Activated CD4-positive, CD25-positive, alpha-beta regulatory T cell (primary cell): Measurements from ENCODE around the gene ZBTB7A.

Source experiments
- DNase-seq, 4 experiments: peaks; one replicate each; lab custom pipeline; 2025; lab: John Stamatoyannopoulos, UW

Gene ZBTB7A

DNA sequence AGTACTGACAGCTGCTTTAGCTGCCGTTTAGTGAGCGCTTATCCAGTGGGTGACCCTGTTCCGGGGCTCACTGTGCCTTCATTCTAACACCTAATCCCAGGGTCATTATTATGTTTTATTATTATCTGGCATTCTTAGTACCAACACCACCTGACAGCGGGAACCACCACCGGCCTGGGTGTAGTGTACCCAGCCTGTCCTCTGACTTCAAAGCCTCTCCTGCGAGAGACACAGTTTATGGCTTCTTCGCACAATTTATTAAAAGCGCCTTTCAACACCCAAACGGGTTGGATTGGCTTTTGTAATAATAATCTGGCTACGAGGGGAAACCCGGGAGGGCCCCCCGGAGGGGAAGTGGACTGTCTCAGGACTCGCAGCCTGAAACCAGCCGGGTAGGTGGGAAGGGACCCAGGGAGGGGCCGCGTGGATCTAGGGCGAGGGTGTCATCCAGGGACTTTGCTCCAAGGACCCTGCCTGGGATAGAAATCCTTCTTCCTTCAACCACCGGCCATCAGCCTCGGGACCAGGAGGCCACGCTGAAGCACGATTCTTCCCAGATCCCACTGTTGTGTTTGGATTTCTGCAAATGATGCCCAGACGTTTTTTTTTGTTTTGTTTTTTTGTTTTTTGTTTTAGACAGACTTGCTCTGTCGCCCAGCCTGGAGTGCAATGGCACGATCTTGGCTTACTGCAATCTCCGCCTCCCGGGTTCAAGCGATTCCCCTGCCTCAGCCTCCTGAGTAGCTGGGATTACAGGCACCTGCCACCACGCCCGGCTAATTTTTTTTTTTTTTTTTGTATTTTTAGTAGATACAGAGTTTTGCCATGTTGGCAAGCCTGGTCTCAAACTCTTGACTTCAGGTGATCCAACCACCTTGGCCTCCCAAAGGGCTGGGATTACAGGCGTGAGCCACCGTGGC, 1.6 kb upstream of the ZBTB7A start:
- no peak for DNase-seq

DNA sequence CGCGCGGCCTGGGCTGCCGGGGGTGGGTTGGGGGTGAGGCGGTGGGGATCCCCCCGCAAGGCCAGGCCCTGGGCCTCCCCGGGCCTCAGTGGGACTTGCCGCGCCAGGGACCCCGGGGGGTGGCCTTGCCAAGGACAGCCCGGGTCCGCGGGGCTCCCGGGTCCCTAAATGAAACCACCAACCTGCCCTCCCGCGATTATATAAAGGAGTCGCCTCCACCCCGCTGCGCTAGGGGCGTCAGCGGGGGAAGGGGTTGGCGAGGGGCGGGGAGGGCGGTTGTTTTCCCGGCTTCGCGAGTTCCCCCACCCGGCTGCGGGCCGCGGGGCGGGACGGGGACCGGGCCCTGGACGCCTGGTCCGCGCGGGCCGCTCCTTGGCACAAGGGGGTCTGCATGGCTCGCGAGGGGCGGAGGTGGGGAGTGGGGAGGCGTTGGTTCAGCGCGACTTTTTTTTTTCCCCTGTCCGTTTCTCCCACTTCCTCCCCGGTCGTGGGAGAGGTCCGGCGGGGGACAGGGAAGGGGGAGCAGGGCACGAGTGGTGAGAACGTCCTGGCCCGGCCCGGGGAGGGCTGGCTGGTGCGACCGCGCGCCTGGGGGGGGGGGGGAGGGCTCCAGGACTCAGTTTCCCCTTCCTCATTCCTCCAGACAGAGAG, 822 bp upstream of the ZBTB7A start:
- peak in 1 of 4 experiments; percentile 46 for DNase-seq

DNA sequence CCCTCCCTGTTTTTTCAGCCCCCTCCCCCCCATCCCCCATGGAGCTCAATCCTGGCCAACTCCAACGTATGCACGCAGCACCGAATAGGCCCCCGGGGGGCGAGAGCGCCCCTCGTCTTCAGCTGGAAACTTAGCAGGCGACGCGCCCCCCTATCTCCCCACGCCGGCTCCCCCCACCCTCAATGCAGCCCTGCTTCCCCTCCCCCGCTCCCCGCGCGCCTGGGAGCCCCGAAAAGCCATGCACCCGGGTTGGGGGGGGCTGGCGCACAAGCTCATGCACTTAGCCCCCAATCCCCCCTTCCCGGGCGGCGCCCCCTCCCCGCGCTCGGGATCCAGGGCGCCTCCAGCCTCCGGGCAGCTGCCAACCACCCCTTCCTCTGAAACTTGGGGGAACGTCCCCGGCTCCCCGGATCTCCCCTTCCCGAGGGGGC, 508 bp downstream of the ZBTB7A start:
- peak in 3 of 4 experiments; percentile 59 to 71 (median 61) for DNase-seq

GRCh38 chr19:4065430-4066175, 1.1 kb downstream of the ZBTB7A start:
- DNase-seq: peak; percentile 89 to 97 (median 96)

- DNase-seq: peak in 3 of 4 experiments; percentile 29 to 50 (median 44)
Measured at GRCh38 chr19:4064496-4065260, 2.0 kb downstream of the ZBTB7A start.

DNA sequence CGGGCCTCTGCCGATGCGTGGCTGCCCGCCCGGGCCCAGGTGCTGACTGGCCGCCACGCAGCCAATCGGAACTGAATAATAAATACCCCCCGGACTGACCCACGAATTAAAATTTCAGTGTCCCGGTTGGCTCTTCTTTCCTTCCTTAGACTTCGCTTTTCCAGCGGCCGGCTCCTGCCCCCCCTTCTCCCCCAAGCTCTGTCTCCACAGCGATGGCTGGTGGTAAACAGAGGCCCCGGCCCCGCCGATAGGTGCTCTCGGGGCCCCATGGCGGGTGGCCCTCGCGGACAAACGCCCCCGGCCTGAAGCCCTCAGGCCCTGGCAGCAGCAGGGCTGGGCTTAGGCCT, 2.6 kb downstream of the ZBTB7A start:
- no peak for DNase-seq

DNA sequence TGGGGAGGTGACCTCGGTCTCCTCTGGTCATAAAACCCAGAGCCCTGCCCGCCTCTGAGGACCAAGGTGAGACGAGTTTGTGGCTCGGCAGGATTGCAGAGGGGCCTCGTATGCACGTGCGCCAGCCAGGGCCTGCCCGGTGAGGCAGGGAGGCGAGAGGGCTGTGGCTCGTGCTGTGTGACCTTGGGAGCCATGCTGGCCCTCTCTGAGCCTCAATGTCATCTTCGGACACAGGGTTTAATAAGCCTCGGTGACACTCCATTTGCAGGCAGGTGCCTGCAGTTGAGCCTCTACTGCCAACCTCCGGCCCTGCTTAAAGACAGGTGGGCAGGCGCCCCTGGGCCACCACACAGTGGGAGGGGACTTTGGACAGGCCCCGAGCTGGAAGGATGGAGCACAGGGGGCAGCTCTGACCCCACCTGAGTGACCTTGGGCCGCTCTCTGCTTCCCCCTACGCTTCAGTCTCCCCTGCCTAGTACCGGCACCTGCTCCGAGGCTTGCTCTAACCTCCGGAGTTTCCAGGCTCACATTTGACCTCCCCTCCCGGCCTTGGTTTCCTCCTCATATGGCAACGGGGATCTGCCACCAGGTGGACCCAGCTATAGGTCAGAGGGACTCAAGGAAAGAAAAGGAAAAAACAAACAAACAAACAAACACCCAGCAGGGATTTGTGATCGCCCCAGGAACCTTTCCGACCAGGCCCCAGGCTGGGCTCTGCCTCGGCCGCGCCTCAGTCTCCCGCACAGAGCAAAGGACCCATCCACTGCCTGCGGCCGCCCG, 3.1 kb downstream of the ZBTB7A start:
- DNase-seq: no peak

DNA sequence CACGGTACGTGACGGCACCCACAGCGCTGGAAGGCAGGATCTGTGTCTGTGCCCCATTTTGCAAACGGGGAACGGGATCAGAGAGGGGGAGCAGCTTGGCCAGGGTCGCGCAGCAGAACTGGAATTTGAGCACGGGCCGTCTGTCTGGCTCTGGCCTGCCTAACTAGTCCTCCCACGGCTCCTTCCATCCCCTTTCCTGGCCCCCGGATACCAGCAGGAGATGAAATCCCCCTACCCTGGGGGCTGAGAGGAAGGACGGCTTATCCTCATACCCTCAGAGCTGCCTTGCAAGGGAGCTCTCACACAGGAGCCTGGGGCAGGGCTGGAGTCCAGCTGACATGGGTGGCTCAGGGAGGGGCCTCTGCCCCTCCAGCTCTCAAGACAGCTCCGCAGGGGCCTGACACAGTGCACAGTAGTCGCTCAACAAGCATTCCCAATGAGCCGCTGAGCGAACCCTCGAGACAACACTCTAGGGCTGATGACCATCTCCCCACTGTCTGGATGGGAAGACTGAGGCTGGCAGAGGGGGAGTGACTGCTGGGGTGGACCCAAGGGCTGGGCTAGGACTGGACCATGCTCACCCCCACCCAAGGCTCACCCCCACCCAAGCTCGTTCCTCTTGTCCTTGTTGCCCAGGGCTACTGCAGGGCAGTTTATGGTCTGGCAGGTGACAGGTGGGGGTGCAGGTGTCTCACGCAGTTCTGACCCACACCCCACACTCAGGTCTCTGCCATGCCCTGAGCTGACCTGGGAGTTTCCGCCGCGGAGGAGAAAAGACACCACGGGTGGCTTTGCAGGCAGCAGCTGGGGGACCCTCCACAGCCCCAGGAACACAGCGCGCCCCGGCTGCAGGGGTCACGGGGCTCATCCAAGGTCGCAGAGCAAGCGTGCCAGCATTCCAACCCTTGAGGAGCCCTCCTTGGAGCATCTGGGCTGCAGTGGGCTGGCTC, 4.0 kb downstream of the ZBTB7A start:
- DNase-seq: no peak

DNA sequence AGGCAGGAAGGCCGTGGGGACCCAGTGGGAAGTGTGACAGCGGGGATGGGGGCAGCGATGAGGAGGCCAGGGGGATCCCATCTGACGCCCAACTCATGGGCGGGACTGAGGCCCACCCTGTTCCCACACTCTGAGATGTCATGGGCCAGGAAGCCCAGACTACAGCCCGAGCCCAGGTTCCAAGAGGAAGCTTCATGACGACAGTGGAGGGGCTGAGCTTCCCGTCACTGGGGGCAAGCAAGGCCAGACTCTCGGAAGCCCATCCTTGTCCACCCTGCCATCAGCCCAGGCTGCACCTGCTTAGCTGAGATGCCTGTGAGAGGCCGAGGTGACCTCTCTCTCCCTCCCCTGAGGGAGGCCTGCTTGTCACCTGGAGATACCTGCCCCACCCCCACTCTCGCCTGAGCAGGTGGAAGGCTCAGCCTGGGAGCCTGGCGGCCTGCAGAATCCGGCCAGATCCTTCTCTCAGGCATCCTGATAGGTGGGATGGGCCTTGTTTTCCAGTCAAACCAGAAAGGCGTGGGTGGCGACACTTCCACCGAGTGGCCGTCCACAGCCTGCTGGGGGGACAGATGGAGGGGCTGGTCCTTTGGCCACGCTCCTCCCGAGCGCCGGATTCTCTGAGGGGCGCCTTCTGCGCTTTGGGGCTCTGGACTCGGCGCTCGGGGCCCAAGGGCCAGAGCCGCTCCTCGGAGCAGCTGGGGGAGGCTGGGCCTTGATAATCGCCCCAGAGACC, 4.8 kb downstream of the ZBTB7A start:
- no peak for DNase-seq

DNA sequence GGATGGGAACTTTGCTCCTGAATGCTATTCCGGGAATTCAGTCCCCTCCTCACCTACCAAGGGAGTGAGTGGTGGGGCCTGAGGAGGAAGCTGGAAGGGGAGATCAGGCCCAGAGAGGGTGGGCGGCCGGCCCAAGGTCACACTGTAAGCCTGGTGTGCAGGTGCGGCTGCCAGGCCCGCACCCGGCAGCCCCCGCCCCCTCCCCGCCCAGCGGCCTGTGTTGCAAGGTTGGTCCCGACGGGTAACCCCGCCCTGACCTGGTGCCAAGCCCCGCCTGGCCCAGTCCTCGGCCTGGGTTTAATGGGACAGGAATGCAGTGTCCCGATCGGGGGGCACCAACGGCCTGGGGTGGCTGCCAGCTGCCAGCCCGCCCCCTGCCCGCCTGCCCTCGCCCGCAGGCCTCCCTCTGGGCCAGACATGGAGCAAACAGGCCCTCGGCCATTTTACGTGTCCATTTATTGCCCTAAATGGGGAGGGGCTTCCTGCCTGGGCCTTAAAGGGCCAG, 5.5 kb downstream of the ZBTB7A start:
- no peak for DNase-seq

DNA sequence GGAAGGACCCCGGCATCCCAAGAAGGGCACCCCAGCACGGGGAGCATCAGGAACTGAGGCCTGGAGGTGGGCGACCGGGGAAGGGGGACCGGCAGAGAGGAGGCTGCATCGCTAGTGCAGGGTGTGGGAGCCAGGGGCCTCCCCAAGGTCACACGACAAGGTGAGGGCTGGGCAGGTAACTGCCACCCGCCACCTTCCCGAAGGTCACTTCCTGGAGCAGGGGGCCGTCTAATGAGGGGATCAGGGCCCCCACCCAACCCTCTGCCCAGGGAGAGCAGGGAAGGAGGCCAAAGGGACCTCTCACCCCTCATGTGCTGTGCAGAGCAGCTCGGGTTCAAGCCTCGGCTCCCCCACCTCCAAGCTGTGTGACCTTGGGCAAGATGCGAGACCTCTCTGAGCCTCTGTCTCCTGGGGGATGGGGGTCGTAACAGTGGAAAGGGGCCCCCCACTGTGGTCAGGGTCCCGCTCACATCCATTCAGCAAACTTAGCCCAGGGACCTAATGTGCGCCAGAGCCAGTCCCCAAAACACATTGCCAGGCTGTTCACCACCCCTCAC, 6.0 kb downstream of the ZBTB7A start:
- no peak for DNase-seq

DNA sequence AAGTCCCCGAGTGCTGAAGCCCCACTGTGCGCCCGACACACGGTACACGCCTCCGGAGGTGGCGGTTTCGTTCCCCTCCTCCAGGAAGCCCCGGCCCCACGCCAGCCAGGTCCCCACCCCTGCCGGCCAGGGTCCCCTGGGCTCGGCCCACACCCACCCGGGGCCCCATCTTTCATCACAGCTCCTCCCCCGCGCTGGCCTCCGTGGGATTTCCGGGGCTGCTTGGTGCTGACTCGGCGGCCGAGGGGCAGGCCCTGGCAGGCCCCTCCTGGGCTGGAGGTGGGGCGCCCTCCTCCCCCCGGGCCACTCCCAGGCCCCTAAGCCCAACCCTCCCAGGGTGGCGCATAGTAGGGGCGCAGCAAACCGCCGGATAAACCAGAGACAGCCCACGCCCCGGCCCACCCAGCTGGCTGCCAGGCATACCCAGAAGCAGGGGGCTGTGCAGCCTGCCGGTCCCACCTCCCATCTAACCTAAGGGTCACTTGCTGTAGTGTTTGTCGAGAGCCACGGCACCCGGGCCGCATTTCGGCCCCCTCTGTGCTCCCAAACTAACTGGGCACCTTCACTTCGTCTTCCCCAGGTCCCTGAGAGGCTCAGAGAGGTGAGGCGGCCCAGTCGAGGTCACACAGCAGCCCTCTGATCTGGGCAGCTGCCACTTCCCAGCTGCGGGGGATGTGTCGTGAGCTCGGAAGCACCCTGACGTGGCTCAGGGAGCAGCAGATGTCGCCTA, 6.6 kb downstream of the ZBTB7A start:
- DNase-seq: no peak

- DNase-seq: no peak
Measured at GRCh38 chr19:4059453-4059871, 7.2 kb downstream of the ZBTB7A start.

DNA sequence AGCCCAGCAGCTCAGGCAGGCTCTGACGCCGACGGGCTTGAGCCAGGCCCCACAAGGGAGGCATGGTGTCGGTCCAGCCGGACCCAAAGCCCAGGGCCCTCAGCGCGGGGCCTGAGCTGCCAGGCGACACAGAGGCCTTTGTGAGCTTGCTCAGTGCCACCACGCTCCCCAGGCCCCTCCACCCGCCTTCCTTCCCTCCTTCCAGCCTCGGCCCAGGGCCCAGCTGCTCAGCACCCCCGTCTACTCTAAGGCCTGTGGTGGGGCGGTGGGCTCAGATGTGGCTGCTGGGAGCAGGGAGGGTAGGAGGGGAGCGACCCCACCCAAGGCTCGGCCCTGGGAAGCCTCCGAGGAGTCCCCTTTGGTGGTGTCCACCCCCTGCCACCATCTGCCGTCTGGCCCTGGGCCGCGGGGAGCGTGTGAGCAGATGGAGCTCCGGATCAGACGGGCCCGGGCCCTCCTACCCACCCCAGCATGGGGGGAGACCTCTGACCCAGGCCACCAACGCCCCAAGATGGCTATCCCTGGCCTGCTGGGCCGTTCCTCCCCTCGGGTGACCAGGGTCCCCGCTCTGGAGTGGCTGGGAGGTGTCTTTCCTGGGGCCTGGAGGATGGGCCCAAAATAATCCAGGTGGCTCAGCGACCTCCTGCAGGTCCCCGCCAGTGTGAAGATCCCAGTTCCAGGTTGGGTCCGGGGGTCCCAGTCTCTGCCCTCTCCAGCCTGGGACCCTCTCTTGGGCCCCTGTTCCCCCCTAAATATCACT, 7.8 kb downstream of the ZBTB7A start:
- no peak for DNase-seq

- peak in 1 of 4 experiments; percentile 24 for DNase-seq
Measured at GRCh38 chr19:4057931-4058692, 8.6 kb downstream of the ZBTB7A start.

DNA sequence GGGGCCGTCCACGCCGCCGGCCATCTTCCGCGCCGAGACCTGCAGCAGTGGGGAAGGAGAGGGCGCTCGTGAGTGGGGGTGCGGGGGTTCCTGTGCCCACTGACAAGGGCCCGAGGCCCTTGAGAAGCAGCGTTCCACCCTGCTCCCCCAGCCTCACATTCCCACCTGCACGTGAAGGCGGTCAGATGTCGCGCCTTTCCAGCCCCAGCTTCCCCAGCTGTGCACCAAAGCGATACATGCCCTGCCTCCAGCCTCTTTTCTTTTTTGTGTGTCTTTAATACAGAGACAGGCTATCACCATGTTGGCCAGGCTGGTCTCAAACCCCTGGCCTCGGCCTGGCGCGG, 11.5 kb downstream of the ZBTB7A start:
- no peak for DNase-seq
